Endodermal cell (in vitro differentiated cells): Measurements from ENCODE around the gene KCNQ5. TPM values are rescaled to one million over a fixed set of nuclear protein-coding genes. Genes with fewer than 3 reads are reported as not detected.

Source experiments
- DNase-seq: peaks from one replicate; pipeline ENCODE4 v3.0.0-alpha.2; 2017
- H3K27ac ChIP-seq: 2 replicates; pipeline ENCODE4 v1.5.1; 2013; ENCODE audit warnings: mild to moderate bottlenecking, low read depth, low read length, moderate library complexity
- H3K27me3 ChIP-seq: 2 replicates; pipeline ENCODE4 v1.6.1; 2013; ENCODE audit warnings: mild to moderate bottlenecking, low read length, moderate library complexity; ENCODE audit not compliant: insufficient read depth, control insufficient read depth, poor library complexity, severe bottlenecking
- H3K36me3 ChIP-seq: 2 replicates; pipeline ENCODE4 v1.7.0; 2013; ENCODE audit warnings: mild to moderate bottlenecking, low read length, moderate library complexity; ENCODE audit not compliant: control insufficient read depth, insufficient read depth
- H3K4me1 ChIP-seq: one replicate; pipeline ENCODE4 v1.7.0; 2013; ENCODE audit warnings: low read length; ENCODE audit not compliant: control insufficient read depth, insufficient read depth
- H3K4me3 ChIP-seq: 2 replicates; pipeline ENCODE4 v1.5.1; 2013; ENCODE audit warnings: mild to moderate bottlenecking, low read length, moderate library complexity
- H3K9ac ChIP-seq: 2 replicates; pipeline ENCODE4 v1.6.1; 2013; ENCODE audit warnings: mild to moderate bottlenecking, low read length, moderate library complexity; ENCODE audit not compliant: poor library complexity, severe bottlenecking; ENCODE audit errors: extremely low read depth
- H3K9me3 ChIP-seq: 2 replicates; pipeline ENCODE4 v1.6.1; 2013; ENCODE audit warnings: mild to moderate bottlenecking, low read length, moderate library complexity; ENCODE audit not compliant: control insufficient read depth
- H3K27ac Mint-ChIP-seq: 2 replicates; pipeline ENCODE4 v1.8.0; 2020; ENCODE audit warnings: mixed read lengths
- H3K27me3 Mint-ChIP-seq: 2 replicates; pipeline ENCODE4 v1.8.0; 2021; ENCODE audit warnings: mild to moderate bottlenecking, mixed read lengths; ENCODE audit not compliant: insufficient read depth
- H3K36me3 Mint-ChIP-seq: 2 replicates; pipeline ENCODE4 v1.8.0; 2020; ENCODE audit warnings: low read depth, mixed read lengths
- H3K4me1 Mint-ChIP-seq: 2 replicates; pipeline ENCODE4 v1.8.0; 2020; ENCODE audit warnings: mixed read lengths
- H3K4me3 Mint-ChIP-seq: 2 replicates; pipeline ENCODE4 v1.8.0; 2020; ENCODE audit warnings: mild to moderate bottlenecking, moderate library complexity, mixed read lengths
- H3K9me3 Mint-ChIP-seq: 2 replicates; pipeline ENCODE4 v1.8.0; 2020; ENCODE audit warnings: mild to moderate bottlenecking, mixed read lengths
- WGBS, 2 experiments: methylation state at CpG; one replicate each; pipeline versions ENCODE4 v1.1.5 to v1.1.7; 2013; ENCODE audit warnings: missing lambda C conversion rate in 2 of 2, mixed read lengths in 1 of 2; ENCODE audit not compliant: insufficient coverage in 1 of 2, insufficient read length in 1 of 2; 5-methylcytosine and 5-hydroxymethylcytosine counted together
- total RNA-seq, 2 donors: library from RNA; stranded (reverse); fragmentation: NEBNext Ultra II Directional in 1 of 2; extraction: Animal tissue kit (Norgen Biotek cat#: 25700) in 1 of 2; gene quantifications; 2 replicates in 1 of 2; 3 replicates in 1 of 2; pipeline ENCODE4 v1.2.1, GENCODE V29; 2021
- TF ChIP-seq, protein P1 (sequence below): fragments of 200-600 bp; sonication (generic); conservative IDR thresholded peaks from 2 replicates; pipeline ENCODE4 v1.5.0; 2021; ENCODE audit warnings: antibody characterized with exemption, mild to moderate bottlenecking

KCNQ5 gene
- total RNA-seq, 2 donors from 2014 or later: 2.4 to 8.3 TPM

GRCh38 chr6:72967329-72967728, 345.5 kb downstream of the KCNQ5 start:
- TF ChIP-seq, protein P1, sequence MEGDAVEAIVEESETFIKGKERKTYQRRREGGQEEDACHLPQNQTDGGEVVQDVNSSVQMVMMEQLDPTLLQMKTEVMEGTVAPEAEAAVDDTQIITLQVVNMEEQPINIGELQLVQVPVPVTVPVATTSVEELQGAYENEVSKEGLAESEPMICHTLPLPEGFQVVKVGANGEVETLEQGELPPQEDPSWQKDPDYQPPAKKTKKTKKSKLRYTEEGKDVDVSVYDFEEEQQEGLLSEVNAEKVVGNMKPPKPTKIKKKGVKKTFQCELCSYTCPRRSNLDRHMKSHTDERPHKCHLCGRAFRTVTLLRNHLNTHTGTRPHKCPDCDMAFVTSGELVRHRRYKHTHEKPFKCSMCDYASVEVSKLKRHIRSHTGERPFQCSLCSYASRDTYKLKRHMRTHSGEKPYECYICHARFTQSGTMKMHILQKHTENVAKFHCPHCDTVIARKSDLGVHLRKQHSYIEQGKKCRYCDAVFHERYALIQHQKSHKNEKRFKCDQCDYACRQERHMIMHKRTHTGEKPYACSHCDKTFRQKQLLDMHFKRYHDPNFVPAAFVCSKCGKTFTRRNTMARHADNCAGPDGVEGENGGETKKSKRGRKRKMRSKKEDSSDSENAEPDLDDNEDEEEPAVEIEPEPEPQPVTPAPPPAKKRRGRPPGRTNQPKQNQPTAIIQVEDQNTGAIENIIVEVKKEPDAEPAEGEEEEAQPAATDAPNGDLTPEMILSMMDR: no peak
- Histone ChIP-seq H3K9me3 (no peaks in the 10 kb centered on the region), H3K27me3 (no peaks in the 10 kb centered on the region), H3K4me3 (no peak overlapping the region), H3K9ac (no peak overlapping the region), H3K4me1 (no peaks in the 10 kb centered on the region), H3K36me3 (no peaks in the 10 kb centered on the region), H3K27ac (no peak overlapping the region)
- no peak overlapping the region for H3K27ac Mint-ChIP-seq
- H3K4me1 Mint-ChIP-seq: no peaks in the 10 kb centered on the region
- WGBS, 2 experiments: 92% methylated on average over 1 of the region's 1 CpG; no CpG with 5 or more reads in 1 of the 2 experiments
- no peak for DNase-seq
- no peaks in the 10 kb centered on the region for H3K27me3 Mint-ChIP-seq
- no peaks in the 10 kb centered on the region for H3K36me3 Mint-ChIP-seq
- no peaks in the 10 kb centered on the region for H3K9me3 Mint-ChIP-seq
- H3K4me3 Mint-ChIP-seq: no peak overlapping the region

- Mint-ChIP-seq H3K4me3 (no peak overlapping the region), H3K4me1 (no peaks in the 10 kb centered on the region), H3K9me3 (no peaks in the 10 kb centered on the region), H3K36me3 (no peaks in the 10 kb centered on the region), H3K27me3 (no peaks in the 10 kb centered on the region), H3K27ac (no peak overlapping the region)
- H3K27me3 ChIP-seq: no peaks in the 10 kb centered on the region
- DNase-seq: no peak
- H3K36me3 ChIP-seq: no peaks in the 10 kb centered on the region
- H3K4me1 ChIP-seq: no peaks in the 10 kb centered on the region
- H3K9ac ChIP-seq: no peak overlapping the region
- H3K4me3 ChIP-seq: no peak overlapping the region
- H3K9me3 ChIP-seq: no peaks in the 10 kb centered on the region
- WGBS, 2 experiments: 67 to 100% methylated on average over 1 of the region's 1 CpG
- no peak overlapping the region for H3K27ac ChIP-seq
- TF ChIP-seq, protein P1: no peak
Measured at GRCh38 chr6:72968704-72969103, 346.8 kb downstream of the KCNQ5 start.

DNA sequence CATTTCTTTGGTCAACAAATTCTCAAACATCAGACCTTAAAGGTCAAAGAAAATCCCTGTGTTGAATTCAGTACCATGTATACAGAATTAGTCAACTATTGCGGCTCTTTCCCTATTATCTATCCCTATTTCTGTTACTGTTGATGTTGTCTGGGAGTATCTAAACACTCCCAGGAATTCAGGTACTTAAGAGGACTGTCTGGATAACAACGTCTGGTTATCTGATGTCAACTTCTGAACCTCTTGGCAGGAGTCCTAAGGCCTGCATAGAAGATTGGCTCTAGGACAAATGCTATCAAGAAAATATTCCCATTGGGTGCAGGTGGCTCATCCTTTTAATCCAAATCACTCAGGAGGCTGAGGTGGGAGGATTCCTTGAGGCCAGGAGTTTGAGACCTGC, 347.8 kb downstream of the KCNQ5 start:
- Mint-ChIP-seq H3K4me3 (no peak overlapping the region), H3K27ac (no peak overlapping the region), H3K36me3 (no peaks in the 10 kb centered on the region), H3K4me1 (no peaks in the 10 kb centered on the region), H3K9me3 (no peaks in the 10 kb centered on the region), H3K27me3 (no peaks in the 10 kb centered on the region)
- DNase-seq: no peak
- TF ChIP-seq, protein P1: no peak
- Histone ChIP-seq H3K4me3 (no peak overlapping the region), H3K9me3 (no peaks in the 10 kb centered on the region), H3K9ac (no peak overlapping the region), H3K4me1 (no peaks in the 10 kb centered on the region), H3K27me3 (no peaks in the 10 kb centered on the region), H3K36me3 (no peaks in the 10 kb centered on the region), H3K27ac (no peak overlapping the region)
- 81% methylated on average over 2 of the region's 2 CpGs; no CpG with 5 or more reads in 1 of the 2 experiments for WGBS, 2 experiments
